HG03439 (cell line): Measurements from ENCODE around the gene ARHGAP27.

Experiments
- ATAC-seq: cut with Tn5 transposase; IDR thresholded peaks from one replicate; pipeline ENCODE4 v1.9.1; 2021; ENCODE audit warnings: mild to moderate bottlenecking, moderate library complexity; ENCODE audit not compliant: unreplicated experiment

Gene ARHGAP27

DNA sequence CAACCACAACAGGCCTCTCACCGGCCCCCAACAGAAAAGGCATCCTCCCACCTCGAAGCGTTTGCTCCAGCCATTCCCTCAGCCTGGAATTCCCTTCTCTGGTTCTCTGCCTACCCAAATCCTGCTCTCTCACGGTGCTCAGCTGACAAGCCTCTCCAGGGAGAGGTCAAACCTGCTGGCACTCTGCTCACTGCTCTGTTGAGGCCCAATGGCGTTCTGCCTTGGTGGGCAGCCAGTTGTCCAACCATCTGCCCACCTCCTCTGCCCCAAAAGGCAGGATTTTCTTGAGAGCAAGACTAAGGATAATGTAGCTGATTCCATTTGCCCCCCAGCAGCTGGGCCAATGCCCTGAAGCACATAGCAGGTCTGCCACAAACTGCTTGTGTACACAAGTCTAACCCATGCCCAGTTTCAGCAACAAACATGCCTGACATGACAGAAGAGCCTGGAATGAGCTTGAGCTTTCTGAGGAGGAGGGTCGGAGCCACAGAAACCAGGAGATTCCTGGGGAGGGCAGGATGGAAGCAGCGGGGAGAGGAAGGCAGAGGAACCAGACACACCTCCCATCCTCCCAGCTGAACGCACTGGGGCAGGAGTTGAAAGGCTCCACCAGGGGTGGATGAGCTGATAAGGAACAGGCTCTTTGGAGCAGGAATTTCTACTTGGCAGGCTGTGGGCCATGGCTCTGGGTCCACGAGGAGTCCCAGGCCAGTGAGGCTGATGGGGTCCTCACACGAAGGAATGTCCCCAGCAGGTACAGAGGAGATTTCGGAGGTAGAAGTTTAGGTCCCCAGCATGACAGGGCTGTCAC is 23.9 kb downstream of the ARHGAP27 start:
- no peak for ATAC-seq

DNA sequence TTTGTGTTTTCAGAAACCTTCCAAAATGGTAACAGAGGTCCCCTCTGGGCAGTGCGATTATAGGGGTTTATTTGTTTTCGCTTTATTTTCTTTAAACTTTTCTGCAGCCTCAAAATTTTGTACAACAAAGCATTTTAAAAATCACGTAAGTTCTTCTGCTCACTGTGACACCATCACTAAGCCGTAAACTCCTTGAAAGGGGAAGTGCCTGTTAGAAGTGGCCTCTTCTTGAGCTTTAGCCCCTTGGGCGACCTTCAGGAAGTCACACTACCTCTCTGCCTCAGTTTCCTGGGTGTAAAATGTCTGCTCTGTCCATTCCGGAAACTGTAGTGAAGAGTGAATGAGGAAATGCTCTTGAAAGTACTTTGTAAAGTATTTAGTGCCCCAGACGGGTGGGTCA is 26.6 kb downstream of the ARHGAP27 start:
- no peak for ATAC-seq

DNA sequence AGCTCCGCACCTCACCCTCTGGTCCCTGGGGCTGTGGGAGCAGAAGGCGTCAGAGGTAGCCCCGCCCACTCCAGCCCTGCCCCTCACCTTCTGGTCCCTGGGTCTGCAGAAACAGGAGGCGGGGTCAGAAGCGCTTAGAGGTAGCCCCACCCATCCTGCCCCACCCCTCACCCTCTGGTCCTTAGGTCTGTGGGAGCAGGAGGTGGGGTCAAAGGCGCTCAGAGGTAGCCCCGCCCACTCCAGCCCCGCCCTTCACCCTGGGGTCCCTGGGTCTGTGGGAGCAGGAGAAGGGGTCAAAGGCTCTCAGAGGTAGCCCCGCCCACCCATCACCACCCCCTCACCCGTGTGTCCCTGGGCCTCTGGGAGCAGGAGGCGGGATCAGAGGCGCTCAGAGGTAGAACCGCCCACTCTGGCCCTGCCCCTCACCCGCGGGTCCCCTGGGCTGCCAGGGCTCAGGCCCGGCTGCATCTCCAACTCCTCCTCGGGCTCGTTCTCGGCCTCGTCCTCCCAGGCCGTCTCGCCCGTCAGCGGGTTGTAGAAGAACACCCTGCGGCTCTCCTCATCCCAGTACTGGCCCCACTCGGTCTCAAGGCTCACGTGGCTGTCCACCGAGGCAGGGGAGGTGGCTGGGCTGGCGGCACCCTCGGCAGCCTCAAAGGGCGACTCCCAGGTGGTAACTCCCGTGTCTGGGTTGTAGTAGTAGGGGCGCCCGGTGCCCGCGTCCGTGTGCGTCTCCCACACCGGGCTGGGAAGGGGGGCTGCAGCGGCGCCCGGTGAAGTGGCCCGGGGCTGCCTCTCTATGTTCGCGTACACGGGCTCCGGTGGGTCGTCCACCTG is 27.2 kb downstream of the ARHGAP27 start:
- ATAC-seq = no peak

DNA sequence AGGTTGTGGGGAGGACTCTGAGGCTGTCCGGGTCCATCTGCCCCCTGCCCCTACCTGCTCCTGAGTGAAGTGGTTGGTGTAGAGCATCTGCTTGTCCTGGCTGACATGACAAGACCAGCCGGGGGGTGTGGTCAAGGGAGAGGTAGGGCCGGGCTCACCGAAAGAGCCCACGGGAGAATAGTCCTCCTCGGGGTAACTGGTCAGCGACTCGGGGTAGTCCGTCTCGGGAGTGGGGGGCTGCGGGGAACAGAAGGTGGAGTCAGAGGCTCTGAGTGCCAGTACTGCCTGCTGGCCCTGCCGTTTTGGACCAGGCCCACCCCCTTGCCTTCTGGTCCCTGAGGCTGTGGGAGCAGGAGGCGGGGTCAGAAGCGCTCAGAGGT is 27.8 kb downstream of the ARHGAP27 start:
- ATAC-seq = no peak

DNA sequence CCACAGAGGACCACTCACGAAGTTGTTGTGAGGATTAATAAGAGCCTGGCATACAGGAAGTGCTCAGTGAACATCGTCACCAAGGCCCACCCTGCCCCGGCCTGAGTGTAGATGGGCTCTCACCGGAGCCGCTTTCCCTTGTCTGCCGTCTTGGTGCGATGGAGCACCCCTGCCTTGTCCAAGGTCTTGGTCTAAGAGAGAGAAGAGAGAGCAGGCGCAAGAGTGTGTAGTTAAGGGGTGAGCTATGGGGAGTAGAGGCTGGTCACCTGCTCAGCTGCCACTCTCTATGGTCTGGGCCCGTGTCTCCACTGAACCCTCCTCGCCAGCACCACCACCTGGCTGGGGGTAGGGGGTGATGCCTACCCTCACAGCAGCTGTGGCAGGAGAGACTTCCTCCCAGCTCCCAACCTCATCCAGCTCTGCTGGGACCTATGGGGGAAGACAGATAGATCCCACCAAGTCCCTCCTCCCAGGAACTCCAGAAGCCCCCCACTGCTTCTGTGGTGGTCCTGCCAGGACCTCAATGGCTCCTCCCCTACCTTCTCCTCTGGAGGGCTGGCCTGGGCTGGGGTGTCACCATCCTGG is 28.7 kb downstream of the ARHGAP27 start:
- ATAC-seq = no peak

DNA sequence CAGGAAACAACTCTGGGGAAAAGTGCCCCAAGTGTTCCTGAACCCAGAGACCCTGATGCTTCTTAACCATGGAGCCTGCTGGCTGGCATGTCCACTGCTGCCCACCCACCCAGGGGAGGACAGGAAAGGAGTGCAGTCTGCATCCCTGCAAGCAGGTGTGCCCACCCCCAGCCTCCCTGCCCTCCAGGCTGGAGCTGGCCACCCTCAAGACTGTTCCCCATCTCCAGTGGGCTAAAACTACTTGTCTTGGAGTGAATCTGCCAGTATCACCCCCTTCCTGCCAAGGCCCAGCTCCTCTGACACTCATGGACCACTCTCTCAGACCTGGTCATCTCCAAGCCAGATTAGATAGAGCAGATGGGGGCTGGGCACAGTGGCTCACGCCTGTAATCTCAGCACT is 29.8 kb downstream of the ARHGAP27 start:
- ATAC-seq = no peak

DNA sequence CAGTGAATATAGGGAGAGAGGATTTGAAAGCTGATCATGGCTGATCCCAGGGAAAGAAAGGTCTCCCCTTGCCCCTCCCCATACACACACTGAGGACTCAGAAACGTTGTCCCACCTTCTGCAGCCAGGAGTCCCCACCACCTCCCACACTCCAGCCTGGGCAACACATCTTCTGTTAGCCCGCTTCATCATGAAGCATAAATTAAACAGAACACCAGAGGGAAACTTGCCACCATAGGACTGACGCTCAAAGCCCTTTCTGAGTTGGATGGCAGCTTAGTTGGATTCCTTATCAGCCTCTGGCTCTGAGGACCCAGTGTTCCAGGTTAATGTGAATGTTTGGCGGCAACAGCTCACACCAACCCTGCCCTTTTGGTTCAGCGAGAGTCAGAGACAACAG is 33.9 kb downstream of the ARHGAP27 start:
- ATAC-seq = no peak

DNA sequence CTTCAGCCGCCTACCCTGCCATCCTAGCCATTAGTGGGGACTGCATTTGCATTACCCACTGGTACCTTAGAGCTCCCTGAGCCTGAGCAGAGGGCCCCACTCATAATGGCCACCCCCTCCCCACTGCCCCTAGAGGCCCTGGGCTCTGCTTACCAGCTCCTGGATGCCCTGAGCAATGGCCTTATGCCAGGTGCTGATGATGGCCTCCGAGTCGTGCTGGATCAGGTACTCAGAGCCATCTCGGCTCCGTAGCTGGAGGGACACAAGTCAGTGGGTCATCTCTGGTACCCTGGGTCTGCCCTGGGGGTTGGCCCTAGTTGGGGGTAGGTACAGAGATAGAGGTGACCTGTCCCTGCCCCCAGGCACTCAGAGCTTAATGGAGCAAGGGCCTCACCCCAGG is 34.9 kb downstream of the ARHGAP27 start:
- ATAC-seq = no peak

DNA sequence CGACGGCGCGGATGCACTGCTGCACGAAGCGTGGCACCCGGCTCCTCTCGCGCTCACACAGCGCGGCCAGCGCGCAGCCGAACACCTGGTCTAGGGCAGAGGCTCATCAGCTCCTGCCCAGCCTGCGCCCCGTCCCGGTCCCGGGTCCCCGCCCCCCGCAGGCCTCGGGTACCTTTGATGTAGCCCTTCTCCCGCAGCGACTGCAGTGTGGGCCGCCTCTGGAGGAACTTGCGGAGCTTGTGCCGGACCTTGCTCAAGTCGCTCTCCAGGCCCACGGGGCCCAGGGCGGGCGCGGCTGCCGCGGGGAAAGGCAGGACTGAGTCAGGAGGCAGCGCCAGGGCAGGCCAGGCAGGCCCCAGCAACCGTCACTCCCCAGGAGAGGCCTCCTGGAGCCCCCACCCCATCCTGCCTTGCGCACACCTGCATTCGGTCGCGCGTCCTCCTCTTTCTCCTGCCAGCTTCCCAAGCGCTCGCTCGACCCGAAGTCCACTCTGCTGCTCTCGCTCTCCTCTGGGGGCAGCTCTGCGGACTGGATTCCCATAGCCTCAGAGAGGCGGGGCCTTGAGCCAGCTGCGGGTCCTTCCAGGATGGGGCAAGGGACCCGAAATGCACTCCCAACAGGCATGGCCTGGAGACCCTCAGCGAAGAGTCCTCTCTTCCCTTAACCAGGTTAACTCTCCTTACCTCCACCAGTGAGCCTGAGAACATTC is 36.0 kb downstream of the ARHGAP27 start:
- no peak for ATAC-seq

DNA sequence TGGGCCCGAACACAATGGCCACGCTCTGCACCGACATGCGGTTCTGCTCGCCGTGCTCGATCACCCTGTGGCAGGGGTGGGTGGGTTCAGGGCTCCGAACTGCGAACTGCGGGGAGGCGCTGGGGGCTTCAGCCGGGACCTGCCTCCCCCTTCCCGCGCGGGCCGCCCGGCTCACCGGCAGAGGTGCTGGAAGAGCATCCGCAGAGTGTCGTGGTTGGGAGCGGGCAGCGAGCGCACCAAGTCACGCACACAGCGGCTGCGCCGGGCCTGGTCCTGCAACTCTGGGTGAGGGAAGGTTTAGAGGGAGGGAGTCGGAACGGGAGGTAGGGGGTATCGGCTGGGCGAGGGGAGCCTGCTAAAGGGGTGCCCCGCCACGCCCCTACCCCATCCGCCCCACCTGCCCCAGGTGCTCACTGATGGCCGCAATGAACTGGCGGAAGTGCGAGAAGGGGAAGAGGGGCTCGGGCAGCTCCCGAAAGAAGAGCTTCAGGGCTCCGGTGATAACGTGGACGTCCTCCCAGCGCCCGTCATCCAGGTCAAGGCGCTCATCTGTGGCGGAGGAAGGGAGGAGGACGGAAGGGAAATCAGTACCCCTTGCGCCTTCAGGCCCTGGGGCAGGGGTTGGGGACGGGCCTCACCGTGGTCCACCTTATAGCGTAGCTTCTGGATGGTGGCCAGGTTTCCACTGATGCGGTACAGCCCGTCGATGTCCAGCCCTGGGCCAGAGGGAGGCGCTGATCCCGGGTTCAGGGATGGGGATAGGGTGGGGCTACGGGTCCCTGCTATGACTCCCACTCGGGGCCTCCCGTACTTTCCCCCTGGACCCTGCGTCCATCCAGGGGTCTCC is 36.9 kb downstream of the ARHGAP27 start:
- ATAC-seq = no peak

DNA sequence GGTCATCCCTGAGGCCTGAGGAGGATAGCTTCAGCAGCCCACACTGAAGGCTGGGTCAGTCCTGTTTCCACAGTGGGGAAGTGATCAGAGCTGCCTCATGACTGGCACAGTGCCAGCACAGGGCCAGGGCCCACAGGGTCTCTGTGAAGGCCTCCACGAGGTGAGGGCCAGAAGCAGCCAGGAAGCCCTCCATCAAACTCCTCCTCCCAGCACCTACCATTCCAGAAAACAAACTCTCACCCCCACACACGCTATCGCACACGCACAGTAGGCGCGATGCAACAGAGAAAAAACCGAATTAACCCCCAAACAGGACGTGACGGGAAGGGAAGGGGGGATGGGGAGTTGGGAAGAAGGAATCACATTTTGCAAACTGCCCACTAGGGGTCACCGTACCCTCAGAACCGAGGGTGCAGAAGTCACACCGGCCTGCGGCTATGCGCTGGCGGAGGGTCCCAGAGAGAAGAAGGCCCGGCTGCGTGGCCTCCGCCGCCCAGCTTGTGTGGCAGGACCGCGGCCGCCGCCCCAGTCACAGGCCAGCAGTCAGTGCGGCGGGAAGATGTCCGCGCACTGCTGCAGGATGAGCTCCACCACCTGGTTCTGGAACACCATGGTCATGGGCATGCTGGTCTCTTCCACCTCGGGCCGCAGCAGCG is 37.6 kb downstream of the ARHGAP27 start:
- no peak for ATAC-seq

DNA sequence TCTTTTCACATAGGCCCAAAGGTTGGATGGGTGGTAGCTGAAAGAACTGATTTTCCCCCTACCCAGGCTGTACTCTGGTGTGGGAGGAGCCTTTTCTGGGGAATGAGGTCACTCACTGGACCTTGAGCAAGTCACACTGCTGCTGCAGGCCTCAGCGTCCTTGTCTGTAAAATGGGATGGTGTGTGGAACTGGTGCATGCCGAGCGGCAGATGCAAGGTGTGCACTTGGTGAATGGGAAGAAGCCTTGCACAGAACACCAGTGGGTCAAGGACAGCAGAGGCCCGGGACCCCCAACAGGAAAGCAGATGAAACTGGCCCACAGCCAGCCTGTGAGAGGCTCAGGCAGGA is 38.1 kb downstream of the ARHGAP27 start:
- ATAC-seq = no peak

DNA sequence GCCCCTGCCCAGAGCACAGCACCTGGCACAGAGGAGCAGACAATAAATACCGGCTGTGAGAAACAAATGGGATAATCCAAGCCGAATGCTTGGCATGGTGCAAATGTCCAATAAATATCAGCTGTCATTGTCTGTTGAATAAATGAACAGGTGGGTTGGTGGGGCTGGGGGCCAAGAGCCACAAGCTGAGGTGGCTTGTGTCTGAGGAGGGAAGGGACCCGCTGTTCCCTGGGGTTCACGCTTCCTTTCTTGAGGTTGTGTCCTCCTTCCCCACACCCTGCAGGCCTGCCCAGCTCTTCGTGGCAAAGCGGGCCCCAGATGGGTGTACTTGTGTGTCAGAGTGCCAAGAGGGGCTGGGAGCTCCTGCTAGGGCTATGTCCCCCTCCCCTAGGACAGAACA is 38.6 kb downstream of the ARHGAP27 start:
- no peak for ATAC-seq

DNA sequence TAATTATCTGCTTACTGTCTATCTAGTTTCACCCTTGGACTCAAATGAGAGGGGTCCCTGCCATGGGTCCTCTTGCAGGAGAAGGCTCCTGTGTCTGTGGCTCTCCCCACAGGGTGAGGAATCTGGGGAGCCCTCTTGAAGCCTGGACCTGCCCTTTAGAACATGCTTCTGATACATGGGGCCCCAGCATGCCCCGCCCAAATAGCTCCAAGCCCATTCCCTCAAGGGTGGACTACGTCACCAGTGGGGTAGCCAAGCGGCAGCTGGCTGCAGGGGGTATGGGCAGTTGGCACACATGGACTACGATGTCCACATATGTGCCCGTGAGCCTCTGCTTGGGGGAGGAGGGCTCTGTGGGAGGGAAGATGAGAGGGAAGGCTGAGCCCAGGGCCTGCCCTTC is 39.3 kb downstream of the ARHGAP27 start:
- ATAC-seq = no peak

DNA sequence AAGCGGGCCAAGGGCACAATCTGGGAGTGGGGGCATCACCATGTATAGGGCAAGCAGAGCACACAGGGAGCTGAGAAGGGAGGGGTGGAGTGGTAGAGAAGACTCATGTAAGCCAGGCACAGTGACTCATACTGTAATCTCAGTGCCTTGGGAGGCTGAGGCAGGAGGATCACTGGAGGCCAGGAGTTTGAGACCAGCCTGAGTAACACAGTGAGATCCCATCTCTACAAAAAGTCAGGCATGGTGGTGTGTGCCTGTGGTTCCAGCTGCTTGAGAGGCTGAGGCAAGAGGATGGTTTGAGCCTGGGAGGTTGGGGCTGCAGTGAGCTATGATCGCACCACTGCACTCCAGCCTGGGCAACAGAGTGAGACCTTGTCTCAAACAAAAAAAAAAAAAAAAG is 40.8 kb downstream of the ARHGAP27 start:
- ATAC-seq = no peak

DNA sequence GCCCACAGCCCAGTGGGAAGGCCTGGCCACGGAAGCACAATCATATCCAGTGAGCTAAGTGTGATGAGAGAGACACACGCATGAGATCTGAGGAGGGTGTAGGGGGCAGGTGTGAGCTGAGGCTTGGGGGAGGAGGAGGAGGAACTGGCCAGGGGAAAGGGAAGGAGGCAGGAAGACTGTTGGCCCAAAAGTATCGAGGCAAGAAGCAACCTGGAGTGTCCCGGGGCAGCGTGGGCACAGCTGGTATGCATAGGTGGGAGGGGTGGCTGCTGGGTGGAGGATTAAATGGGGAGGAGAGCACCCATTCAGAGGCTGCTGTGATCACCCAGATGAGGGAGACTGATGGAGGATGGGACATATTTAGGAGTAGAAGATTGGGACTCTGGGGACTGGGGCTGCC is 41.4 kb downstream of the ARHGAP27 start:
- ATAC-seq = no peak

DNA sequence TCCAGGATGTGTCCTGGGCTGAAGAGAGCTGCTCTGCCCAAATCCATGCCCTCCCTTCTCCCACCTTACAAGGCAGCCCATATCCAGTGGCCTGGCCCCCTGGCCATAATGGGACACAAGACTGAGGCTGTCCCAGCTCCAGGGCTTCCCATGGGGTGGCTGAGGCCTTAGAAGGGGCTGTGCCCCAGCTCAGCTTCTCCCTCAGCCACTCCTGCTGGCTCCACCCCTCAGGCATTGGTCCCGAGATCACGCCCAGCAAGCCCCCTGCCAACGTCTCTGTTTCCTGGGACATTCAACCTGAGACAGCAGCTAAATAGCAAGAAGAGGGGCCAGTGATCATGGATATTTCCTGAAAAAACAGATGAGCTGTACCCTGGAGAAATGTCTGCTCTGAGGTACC is 43.3 kb downstream of the ARHGAP27 start:
- ATAC-seq = no peak

DNA sequence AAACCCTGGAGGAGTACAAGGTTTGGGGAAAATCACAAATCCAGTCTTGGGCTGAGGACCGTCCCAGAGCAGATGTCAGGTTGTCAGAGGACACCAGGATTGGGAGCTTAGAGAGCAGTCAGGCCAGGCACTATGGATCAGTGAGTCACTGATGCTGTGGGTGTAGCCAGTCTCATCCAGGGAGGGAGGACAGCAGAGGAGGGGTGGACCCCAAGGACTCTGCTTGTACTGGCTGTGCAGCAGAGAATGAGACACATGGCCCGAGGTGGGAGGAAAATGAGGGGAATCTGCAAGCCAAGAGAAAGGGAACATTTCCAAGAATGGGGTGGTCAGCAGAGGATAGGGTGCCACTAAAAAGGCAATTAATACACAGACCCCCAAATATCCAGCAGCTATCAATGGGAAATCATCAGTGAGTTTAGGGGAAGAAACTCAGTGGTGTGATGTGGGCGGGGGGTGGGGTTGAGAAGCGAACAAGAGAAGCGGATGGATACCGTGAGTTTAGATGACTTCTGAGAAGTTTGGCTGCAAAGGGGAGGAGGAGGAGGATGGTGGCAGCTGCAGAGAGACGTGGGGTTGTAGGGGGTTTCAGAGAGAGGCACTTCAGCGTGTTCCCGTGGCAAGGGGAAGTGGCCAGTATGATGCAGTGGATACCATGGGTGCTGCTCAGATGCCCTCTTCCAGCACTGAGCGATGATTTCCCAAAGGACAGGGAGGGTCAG is 43.9 kb downstream of the ARHGAP27 start:
- no peak for ATAC-seq

DNA sequence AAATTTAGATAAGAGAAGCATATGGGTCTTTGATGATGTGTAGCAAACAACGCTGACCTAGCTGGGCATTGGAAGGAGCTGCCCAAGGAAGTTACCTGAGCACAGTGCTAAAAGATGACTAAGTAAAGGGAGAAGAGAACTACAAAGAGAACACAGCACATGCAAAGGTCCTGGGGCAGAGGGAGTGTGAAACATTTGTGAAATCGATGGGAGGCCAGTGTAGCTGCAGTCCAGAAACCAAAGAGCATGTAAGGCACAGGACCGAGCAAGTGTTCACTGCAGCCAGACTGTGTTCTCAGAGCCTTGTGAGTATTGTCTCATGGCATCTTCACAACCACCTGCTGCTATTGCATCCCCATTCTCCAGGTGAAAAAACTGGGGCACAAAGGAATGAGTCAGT is 44.9 kb downstream of the ARHGAP27 start:
- no peak for ATAC-seq
